Measurements from ENCODE around the gene CYBA. TPM values are rescaled to one million over a fixed set of nuclear protein-coding genes. Genes with fewer than 3 reads are reported as not detected.

CYBA gene
- total and polyA plus RNA-seq, 7 experiments from 2014 or later = 240 to 537 (median 454) TPM

- H3K9me3 Mint-ChIP-seq = no peaks in the 10 kb centered on the region
- H3K36me3 Mint-ChIP-seq = peaks cover 0 to 7% (median 0%) of the 10 kb centered on the region in 5 donors
- ChIA-PET CTCF (no interaction called here), POLR2A (no interaction called here)
- DNase-seq = no peak
- H3K4me1 Mint-ChIP-seq = peaks cover 24 to 44% (median 33%) of the 10 kb centered on the region in 7 donors
- H3K4me3 ChIP-seq (ENCODE audit: low read length) = no peak overlapping the region
- no peak for ATAC-seq
- H3K4me1 ChIP-seq (ENCODE audit: control insufficient read depth in 2 of 2, insufficient read depth in 2 of 2, low read length in 2 of 2) = peaks cover 21 to 38% of the 10 kb centered on the region in 2 donors
- H3K27ac ChIP-seq (ENCODE audit: low read depth, low read length) = no peak overlapping the region
- H3K27ac Mint-ChIP-seq = peak overlapping the region in 2 of 9 donors; percentile 80 to 82
- no peaks in the 10 kb centered on the region for H3K9me3 ChIP-seq (ENCODE audit: control insufficient read depth in 2 of 3, low read length in 3 of 3)
- intact Hi-C loops (cut with micrococcal nuclease) = loop anchor here (2.0 to 5.0 kb wide), 5 partner anchors 15 to 67 kb away; partner anchors contain the start of genes CYBA (in 1 of the 2) and ZC3H18 (in 1 of the 2)
- peaks cover 0 to 16% (median 0%) of the 10 kb centered on the region in 3 experiments for H3K36me3 ChIP-seq (ENCODE audit: control insufficient read depth in 2 of 3, insufficient read depth in 3 of 3, low read length in 3 of 3)
- peak overlapping the region in 8 of 10 donors; percentile 21 to 80 (median 56) for H3K4me3 Mint-ChIP-seq
- peaks cover 0 to 38% (median 13%) of the 10 kb centered on the region in 5 donors for H3K27me3 Mint-ChIP-seq
- H3K27me3 ChIP-seq (ENCODE audit: control insufficient read depth in 2 of 2, insufficient read depth in 2 of 2, low read length in 2 of 2) = peaks cover 0 to 6% of the 10 kb centered on the region in 2 donors
These were observed 15.1 kb downstream of the CYBA start for GRCh38 chr16:88635671-88636319.

GRCh38 chr16:88634994-88635670, 15.7 kb downstream of the CYBA start:
- peak overlapping the region; percentile 52 for H3K4me3 ChIP-seq (ENCODE audit: low read length)
- ChIA-PET CTCF (no interaction called here), POLR2A (no interaction called here)
- H3K27ac ChIP-seq (ENCODE audit: low read depth, low read length) = no peak overlapping the region
- H3K36me3 ChIP-seq (ENCODE audit: control insufficient read depth in 2 of 3, insufficient read depth in 3 of 3, low read length in 3 of 3) = peaks cover 0 to 22% (median 0%) of the 10 kb centered on the region in 3 experiments
- H3K4me1 ChIP-seq (ENCODE audit: control insufficient read depth in 2 of 2, insufficient read depth in 2 of 2, low read length in 2 of 2) = peaks cover 21 to 35% of the 10 kb centered on the region in 2 donors
- peaks cover 0 to 33% (median 11%) of the 10 kb centered on the region in 5 donors for H3K27me3 Mint-ChIP-seq
- DNase-seq = no peak
- intact Hi-C loops (cut with micrococcal nuclease) = loop anchor here (1.0 to 5.0 kb wide), 6 partner anchors 15 to 67 kb away; partner anchors contain the start of genes CYBA (in 1 of the 2) and ZC3H18 (in 1 of the 2)
- H3K27ac Mint-ChIP-seq = peak overlapping the region in 3 of 9 donors; percentile 10 to 71 (median 45)
- H3K27me3 ChIP-seq (ENCODE audit: control insufficient read depth in 2 of 2, insufficient read depth in 2 of 2, low read length in 2 of 2) = peaks cover 0 to 6% of the 10 kb centered on the region in 2 donors
- H3K36me3 Mint-ChIP-seq = peaks cover 0 to 7% (median 0%) of the 10 kb centered on the region in 5 donors
- H3K9me3 ChIP-seq (ENCODE audit: control insufficient read depth in 2 of 3, low read length in 3 of 3) = no peaks in the 10 kb centered on the region
- peaks cover 23 to 39% (median 29%) of the 10 kb centered on the region in 7 donors for H3K4me1 Mint-ChIP-seq
- H3K4me3 Mint-ChIP-seq = peak overlapping the region; percentile 42 to 80 (median 73)
- no peaks in the 10 kb centered on the region for H3K9me3 Mint-ChIP-seq
- ATAC-seq = no peak

GRCh38 chr16:88634141-88634993, 16.5 kb downstream of the CYBA start:
- peaks cover 0 to 30% (median 0%) of the 10 kb centered on the region in 3 experiments for H3K36me3 ChIP-seq (ENCODE audit: control insufficient read depth in 2 of 3, insufficient read depth in 3 of 3, low read length in 3 of 3)
- ATAC-seq = peak; percentile 39
- H3K27me3 ChIP-seq (ENCODE audit: control insufficient read depth in 2 of 2, insufficient read depth in 2 of 2, low read length in 2 of 2) = peaks cover 0 to 6% of the 10 kb centered on the region in 2 donors
- POLR2A ChIA-PET = interaction anchor here (1.3 kb wide), 1 partner anchor 14 kb away, joined by 4 read pairs; no protein-coding TSS in a partner anchor
- peaks cover 17 to 28% of the 10 kb centered on the region in 2 donors for H3K4me1 ChIP-seq (ENCODE audit: control insufficient read depth in 2 of 2, insufficient read depth in 2 of 2, low read length in 2 of 2)
- H3K27me3 Mint-ChIP-seq = peaks cover 0 to 27% (median 8%) of the 10 kb centered on the region in 5 donors
- H3K27ac ChIP-seq (ENCODE audit: low read depth, low read length) = peak overlapping the region; percentile 58
- no peaks in the 10 kb centered on the region for H3K9me3 Mint-ChIP-seq
- peak in 3 of 9 donors; percentile 32 to 74 (median 34) for DNase-seq
- CTCF ChIA-PET = no interaction called here
- peak overlapping the region; percentile 52 for H3K4me3 ChIP-seq (ENCODE audit: low read length)
- H3K27ac Mint-ChIP-seq = peak overlapping the region in 2 of 9 donors; percentile 10 to 46
- intact Hi-C loops (cut with micrococcal nuclease) = loop anchor here (1.0 to 2.0 kb wide), 4 partner anchors 16 to 66 kb away; partner anchors contain the start of gene CYBA (in 1 of the 2)
- H3K4me3 Mint-ChIP-seq = peak overlapping the region in 9 of 10 donors; percentile 41 to 80 (median 64)
- H3K4me1 Mint-ChIP-seq = peaks cover 20 to 36% (median 26%) of the 10 kb centered on the region in 7 donors
- H3K9me3 ChIP-seq (ENCODE audit: control insufficient read depth in 2 of 3, low read length in 3 of 3) = no peaks in the 10 kb centered on the region
- H3K36me3 Mint-ChIP-seq = peaks cover 0 to 7% (median 0%) of the 10 kb centered on the region in 5 donors

- H3K27me3 ChIP-seq (ENCODE audit: control insufficient read depth in 2 of 2, insufficient read depth in 2 of 2, low read length in 2 of 2) = peaks cover 0 to under 1% of the 10 kb centered on the region in 2 donors
- peaks cover 12 to 24% of the 10 kb centered on the region in 2 donors for H3K4me1 ChIP-seq (ENCODE audit: control insufficient read depth in 2 of 2, insufficient read depth in 2 of 2, low read length in 2 of 2)
- ATAC-seq (peak; percentile 46), DNase-seq (peak in 2 of 9 donors; percentile 26 to 61)
- H3K9me3 ChIP-seq (ENCODE audit: control insufficient read depth in 2 of 3, low read length in 3 of 3) = no peaks in the 10 kb centered on the region
- peak overlapping the region; percentile 52 for H3K4me3 ChIP-seq (ENCODE audit: low read length)
- Mint-ChIP-seq H3K4me3 (peak overlapping the region; percentile 36 to 80 (median 63)), H3K4me1 (peaks cover 17 to 36% (median 24%) of the 10 kb centered on the region in 7 donors), H3K9me3 (no peaks in the 10 kb centered on the region), H3K27ac (peak overlapping the region in 2 of 9 donors; percentile 5 to 19), H3K36me3 (peaks cover 0 to 7% (median 0%) of the 10 kb centered on the region in 5 donors), H3K27me3 (peaks cover 0 to 24% (median 8%) of the 10 kb centered on the region in 5 donors)
- POLR2A ChIA-PET = interaction anchor here (1.3 kb wide), 1 partner anchor 14 kb away, joined by 4 read pairs; no protein-coding TSS in a partner anchor
- H3K36me3 ChIP-seq (ENCODE audit: control insufficient read depth in 2 of 3, insufficient read depth in 3 of 3, low read length in 3 of 3) = peaks cover 0 to 32% (median 0%) of the 10 kb centered on the region in 3 experiments
- CTCF ChIA-PET = no interaction called here
- peak overlapping the region; percentile 58 for H3K27ac ChIP-seq (ENCODE audit: low read depth, low read length)
- intact Hi-C loops (cut with micrococcal nuclease) = loop anchor here (1.0 to 2.0 kb wide), 4 partner anchors 17 to 67 kb away; partner anchors contain the start of gene CYBA (in 1 of the 2)
These were observed 17.1 kb downstream of the CYBA start for GRCh38 chr16:88633684-88634140.

- Histone ChIP-seq H3K27me3 (ENCODE audit: control insufficient read depth in 2 of 2, insufficient read depth in 2 of 2, low read length in 2 of 2) (no peaks in the 10 kb centered on the region), H3K4me1 (ENCODE audit: control insufficient read depth in 2 of 2, insufficient read depth in 2 of 2, low read length in 2 of 2) (peaks cover under 1 to 16% of the 10 kb centered on the region in 2 donors), H3K36me3 (ENCODE audit: control insufficient read depth in 2 of 3, insufficient read depth in 3 of 3, low read length in 3 of 3) (peaks cover 0 to 44% (median 5%) of the 10 kb centered on the region in 3 experiments), H3K9me3 (ENCODE audit: control insufficient read depth in 2 of 3, low read length in 3 of 3) (no peaks in the 10 kb centered on the region), H3K27ac (ENCODE audit: low read depth, low read length) (no peak overlapping the region), H3K4me3 (ENCODE audit: low read length) (no peak overlapping the region)
- ATAC-seq (no peak), DNase-seq (no peak)
- intact Hi-C loops (cut with micrococcal nuclease) = no loop called here
- Mint-ChIP-seq H3K4me3 (peak overlapping the region in 1 of 10 donors; percentile 30), H3K27ac (peak overlapping the region in 2 of 9 donors; percentile 19 to 51), H3K9me3 (no peaks in the 10 kb centered on the region), H3K27me3 (peaks cover 0 to 12% (median 5%) of the 10 kb centered on the region in 5 donors), H3K36me3 (peaks cover 0 to 10% (median 0%) of the 10 kb centered on the region in 5 donors), H3K4me1 (peaks cover 6 to 24% (median 16%) of the 10 kb centered on the region in 7 donors)
- ChIA-PET POLR2A (interaction anchor here (0.6 kb wide), 2 partner anchors 16 to 178 kb away, joined by 3 read pairs; no protein-coding TSS in a partner anchor), CTCF (no interaction called here)
These were observed 18.3 kb downstream of the CYBA start for GRCh38 chr16:88632587-88632930.

Measured in naive thymus-derived CD4-positive, alpha-beta T cell (primary cell).